Right atrium auricular region (tissue), 2 donors: ENCODE results near the gene POLE. TPM values are rescaled to one million over a fixed set of nuclear protein-coding genes. Genes with fewer than 3 reads are reported as not detected.

Source experiments
- DNase-seq: peaks from one replicate; pipeline ENCODE4 v3.0.0-alpha.2; 2019; ENCODE audit warnings: low spot score
- H3K27ac ChIP-seq, 2 donors: fragments of 200-600 bp; sonication (generic); 1 replicate in 1 of 2; 2 replicates in 1 of 2; pipeline ENCODE4 v1.5.1; 2016 to 2019
- H3K27me3 ChIP-seq, 2 donors: fragments of 200-600 bp; sonication (generic); one replicate each; pipeline versions ENCODE4 v1.5.1 to v1.6.0; 2017 to 2019
- H3K36me3 ChIP-seq: fragments of 200-600 bp; sonication (generic); one replicate; pipeline ENCODE4 v1.5.1; 2016
- H3K4me1 ChIP-seq, 2 donors: fragments of 200-600 bp; sonication (generic); one replicate each; pipeline versions ENCODE4 v1.5.1 to v1.6.0; 2017 to 2019
- H3K4me3 ChIP-seq, 2 donors: fragments of 200-600 bp; sonication (generic); 1 replicate in 1 of 2; 2 replicates in 1 of 2; pipeline ENCODE4 v1.5.1; 2017 to 2019; ENCODE audit warnings: mild to moderate bottlenecking in 1 of 2, moderate library complexity in 1 of 2
- H3K9me3 ChIP-seq, 2 donors: fragments of 200-600 bp; sonication (generic); one replicate each; pipeline ENCODE4 v1.5.1; 2019
- CTCF ChIP-seq, 2 donors: fragments of 200-600 bp; sonication (generic); IDR thresholded peaks; one replicate each; pipeline ENCODE4 v1.5.1; 2019; ENCODE audit warnings: antibody characterized with exemption in 2 of 2
- total RNA-seq, 2 donors: library from RNA; depleted of rRNA; stranded (reverse); fragments of >200 nt; gene quantifications; one replicate each; pipeline ENCODE4 v1.1.0, GENCODE V29; 2016

POLE gene
- total RNA-seq, 2 donors from 2014 or later: 10.2 to 13.9 TPM

GRCh38 chr12:132621657-132622435 lies 65.3 kb downstream of the POLE start:
- H3K27me3 ChIP-seq: peaks cover 21 to 26% of the 10 kb centered on the region in 2 donors
- TF ChIP-seq CTCF (IDR thresholded peaks at IDR 0.05): no peak
- peaks cover 0 to 19% of the 10 kb centered on the region in 2 donors for H3K4me1 ChIP-seq
- no peak for DNase-seq
- no peak overlapping the region for H3K27ac ChIP-seq
- peaks cover 0 to 12% of the 10 kb centered on the region in 2 donors for H3K9me3 ChIP-seq
- H3K36me3 ChIP-seq: peaks cover 19% of the 10 kb centered on the region
- H3K4me3 ChIP-seq: no peak overlapping the region

- Histone ChIP-seq H3K27me3 (peaks cover 26% of the 10 kb centered on the region in 2 donors), H3K36me3 (peaks cover 19% of the 10 kb centered on the region), H3K9me3 (peaks cover 0 to 19% of the 10 kb centered on the region in 2 donors), H3K4me1 (peaks cover 0 to 19% of the 10 kb centered on the region in 2 donors), H3K4me3 (no peak overlapping the region), H3K27ac (no peak overlapping the region)
- no peak for TF ChIP-seq CTCF (IDR thresholded peaks at IDR 0.05)
- no peak for DNase-seq
These were observed 66.1 kb downstream of the POLE start for GRCh38 chr12:132620899-132621656.

- Histone ChIP-seq H3K4me1 (peaks cover 0 to 19% of the 10 kb centered on the region in 2 donors), H3K36me3 (peaks cover 12% of the 10 kb centered on the region), H3K9me3 (peaks cover 0 to 25% of the 10 kb centered on the region in 2 donors), H3K4me3 (no peak overlapping the region), H3K27me3 (peaks cover 26% of the 10 kb centered on the region in 2 donors), H3K27ac (no peak overlapping the region)
- no peak for TF ChIP-seq CTCF (IDR thresholded peaks at IDR 0.05)
- no peak for DNase-seq
These were observed 66.8 kb downstream of the POLE start for GRCh38 chr12:132620113-132620898.

GRCh38 chr12:132619386-132620112 lies 67.6 kb downstream of the POLE start:
- H3K36me3 ChIP-seq: peaks cover 9% of the 10 kb centered on the region
- no peak for DNase-seq
- no peak for TF ChIP-seq CTCF (IDR thresholded peaks at IDR 0.05)
- peaks cover 26% of the 10 kb centered on the region in 2 donors for H3K27me3 ChIP-seq
- no peak overlapping the region for H3K27ac ChIP-seq
- peaks cover 0 to 19% of the 10 kb centered on the region in 2 donors for H3K4me1 ChIP-seq
- peaks cover 0 to 25% of the 10 kb centered on the region in 2 donors for H3K9me3 ChIP-seq
- no peak overlapping the region for H3K4me3 ChIP-seq

GRCh38 chr12:132619071-132619385 lies 68.1 kb downstream of the POLE start:
- H3K9me3 ChIP-seq: peaks cover 0 to 25% of the 10 kb centered on the region in 2 donors
- H3K4me3 ChIP-seq: no peak overlapping the region
- no peak overlapping the region for H3K27ac ChIP-seq
- H3K36me3 ChIP-seq: peaks cover 4% of the 10 kb centered on the region
- no peak for TF ChIP-seq CTCF (IDR thresholded peaks at IDR 0.05)
- H3K27me3 ChIP-seq: peaks cover 26% of the 10 kb centered on the region in 2 donors
- no peak for DNase-seq
- H3K4me1 ChIP-seq: peaks cover 0 to 19% of the 10 kb centered on the region in 2 donors
